Measurements from ENCODE around the gene GASK1A. TPM values are rescaled to one million over a fixed set of nuclear protein-coding genes. Genes with fewer than 3 reads are reported as not detected.

The GASK1A gene
- polyA plus RNA-seq, 1 experiment: 0.78 TPM

- Histone ChIP-seq H3K27me3 (ENCODE audit: control insufficient read depth, insufficient read depth, low read length) (no peaks in the 10 kb centered on the region), H3K36me3 (ENCODE audit: control insufficient read depth, insufficient read depth, low read length) (no peaks in the 10 kb centered on the region), H3K4me3 (ENCODE audit: low read depth, low read length) (no peak overlapping the region)
- POLR2A ChIA-PET: no interaction called here
- CTCF ChIA-PET: interaction anchor here (1.1 to 5.3 kb wide), 3 partner anchors 10 to 125 kb away, joined by 3 to 15 read pairs (median 6); no protein-coding TSS in a partner anchor
- no peak for TF ChIP-seq CTCF (IDR thresholded peaks at IDR 0.05; ENCODE audit: insufficient read depth, low read depth, low read length)
- no peak for DNase-seq (ENCODE audit: low read depth)
Observed at GRCh38 chr3:43086460-43087165, 107.5 kb downstream of the GASK1A start.

- H3K36me3 ChIP-seq (ENCODE audit: control insufficient read depth, insufficient read depth, low read length): no peaks in the 10 kb centered on the region
- no peak for TF ChIP-seq CTCF (IDR thresholded peaks at IDR 0.05; ENCODE audit: insufficient read depth, low read depth, low read length)
- no peak for DNase-seq (ENCODE audit: low read depth)
- no peak overlapping the region for H3K4me3 ChIP-seq (ENCODE audit: low read depth, low read length)
- CTCF ChIA-PET: interaction anchor here (0.7 to 5.3 kb wide), 3 partner anchors 27 to 126 kb away, joined by 3 to 15 read pairs (median 3); no protein-coding TSS in a partner anchor
- POLR2A ChIA-PET: no interaction called here
- H3K27me3 ChIP-seq (ENCODE audit: control insufficient read depth, insufficient read depth, low read length): no peaks in the 10 kb centered on the region
Observed at GRCh38 chr3:43087249-43087776, 108.2 kb downstream of the GASK1A start.

GRCh38 chr3:43089081-43089480 lies 110.0 kb downstream of the GASK1A start:
- DNase-seq (ENCODE audit: low read depth): no peak
- TF ChIP-seq CTCF (IDR thresholded peaks at IDR 0.05; ENCODE audit: insufficient read depth, low read depth, low read length): no peak
- H3K36me3 ChIP-seq (ENCODE audit: control insufficient read depth, insufficient read depth, low read length): no peaks in the 10 kb centered on the region
- no peak overlapping the region for H3K4me3 ChIP-seq (ENCODE audit: low read depth, low read length)
- POLR2A ChIA-PET: no interaction called here
- H3K27me3 ChIP-seq (ENCODE audit: control insufficient read depth, insufficient read depth, low read length): no peaks in the 10 kb centered on the region
- CTCF ChIA-PET: interaction anchor here (5.3 kb wide), 1 partner anchor 127 kb away, joined by 15 read pairs; no protein-coding TSS in a partner anchor

- POLR2A ChIA-PET: no interaction called here
- no peak overlapping the region for H3K4me3 ChIP-seq (ENCODE audit: low read depth, low read length)
Observed at GRCh38 chr3:43090238-43090637, 111.1 kb downstream of the GASK1A start.

More at GRCh38 chr3:43090238-43090637, 111.1 kb downstream of the GASK1A start:
- no peak for TF ChIP-seq CTCF (IDR thresholded peaks at IDR 0.05; ENCODE audit: insufficient read depth, low read depth, low read length)
- CTCF ChIA-PET: no interaction called here
- no peak for DNase-seq (ENCODE audit: low read depth)
- H3K27me3 ChIP-seq (ENCODE audit: control insufficient read depth, insufficient read depth, low read length): no peaks in the 10 kb centered on the region
- no peaks in the 10 kb centered on the region for H3K36me3 ChIP-seq (ENCODE audit: control insufficient read depth, insufficient read depth, low read length)
